CD4-positive, alpha-beta T cell treated with Interleukin-17A for 4 hours (primary cell): Measurements from ENCODE around the gene TRAF3IP1.
"Not testable (repeated sequence)": the region's sequence is repeated elsewhere in the genome, so short reads cannot be mapped to it uniquely, and the experiment has no call there.

Experiments
- DNase-seq: peaks from one replicate; pipeline ENCODE4 v3.0.0-alpha.2; 2020; ENCODE audit warnings: mixed read lengths

The TRAF3IP1 gene

DNA sequence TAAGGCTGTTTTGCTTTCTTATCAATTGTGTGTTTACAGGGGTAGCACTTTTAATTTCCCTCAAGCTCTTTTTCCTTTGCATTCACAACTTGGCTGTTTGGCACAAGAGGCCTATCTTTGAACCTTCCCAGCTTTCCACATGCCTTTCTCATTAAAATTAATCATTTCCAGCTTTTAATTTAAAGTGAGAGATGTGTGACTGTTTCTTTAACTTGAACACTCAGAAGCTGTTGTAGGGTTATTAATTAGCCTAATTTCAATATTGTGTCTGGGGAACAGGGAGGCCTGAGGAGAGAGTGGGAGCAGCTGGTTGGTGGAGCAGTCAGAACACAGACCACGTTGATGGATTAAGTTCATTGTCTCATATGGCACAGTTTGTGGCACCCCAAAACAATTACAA lies 111.1 kb downstream of the TRAF3IP1 start:
- DNase-seq, result no peak

DNA sequence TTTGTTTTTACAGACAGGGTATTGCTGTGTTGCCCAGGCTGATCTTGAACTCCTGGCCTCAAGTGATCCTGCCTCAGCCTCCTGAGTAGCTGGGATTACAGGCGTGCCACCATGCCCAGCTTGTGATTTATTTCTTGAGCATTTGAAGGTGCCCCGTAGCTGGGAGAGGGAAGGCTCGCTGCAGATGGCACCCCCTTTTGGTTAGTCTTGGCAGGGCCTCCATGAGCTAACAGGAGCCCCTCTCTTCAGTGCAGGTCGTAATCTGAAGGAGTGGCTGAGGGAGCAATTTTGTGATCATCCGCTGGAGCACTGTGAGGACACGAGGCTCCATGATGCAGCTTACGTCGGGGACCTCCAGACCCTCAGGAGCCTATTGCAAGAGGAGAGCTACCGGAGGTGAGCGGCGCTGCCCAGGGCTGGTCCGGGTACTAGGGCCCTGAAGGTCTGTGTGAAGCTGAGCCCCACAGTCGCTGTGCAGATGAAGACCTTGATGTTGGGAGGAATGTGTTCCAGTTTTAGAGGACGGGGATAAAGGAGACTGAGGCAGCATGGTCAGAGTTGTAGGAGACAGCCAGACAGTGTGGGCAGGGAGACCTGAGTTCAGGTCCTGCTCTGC lies 113.1 kb downstream of the TRAF3IP1 start:
- DNase-seq, result no peak

- DNase-seq, result no peak
Observed at GRCh38 chr2:238433941-238434845, 113.9 kb downstream of the TRAF3IP1 start.

DNA sequence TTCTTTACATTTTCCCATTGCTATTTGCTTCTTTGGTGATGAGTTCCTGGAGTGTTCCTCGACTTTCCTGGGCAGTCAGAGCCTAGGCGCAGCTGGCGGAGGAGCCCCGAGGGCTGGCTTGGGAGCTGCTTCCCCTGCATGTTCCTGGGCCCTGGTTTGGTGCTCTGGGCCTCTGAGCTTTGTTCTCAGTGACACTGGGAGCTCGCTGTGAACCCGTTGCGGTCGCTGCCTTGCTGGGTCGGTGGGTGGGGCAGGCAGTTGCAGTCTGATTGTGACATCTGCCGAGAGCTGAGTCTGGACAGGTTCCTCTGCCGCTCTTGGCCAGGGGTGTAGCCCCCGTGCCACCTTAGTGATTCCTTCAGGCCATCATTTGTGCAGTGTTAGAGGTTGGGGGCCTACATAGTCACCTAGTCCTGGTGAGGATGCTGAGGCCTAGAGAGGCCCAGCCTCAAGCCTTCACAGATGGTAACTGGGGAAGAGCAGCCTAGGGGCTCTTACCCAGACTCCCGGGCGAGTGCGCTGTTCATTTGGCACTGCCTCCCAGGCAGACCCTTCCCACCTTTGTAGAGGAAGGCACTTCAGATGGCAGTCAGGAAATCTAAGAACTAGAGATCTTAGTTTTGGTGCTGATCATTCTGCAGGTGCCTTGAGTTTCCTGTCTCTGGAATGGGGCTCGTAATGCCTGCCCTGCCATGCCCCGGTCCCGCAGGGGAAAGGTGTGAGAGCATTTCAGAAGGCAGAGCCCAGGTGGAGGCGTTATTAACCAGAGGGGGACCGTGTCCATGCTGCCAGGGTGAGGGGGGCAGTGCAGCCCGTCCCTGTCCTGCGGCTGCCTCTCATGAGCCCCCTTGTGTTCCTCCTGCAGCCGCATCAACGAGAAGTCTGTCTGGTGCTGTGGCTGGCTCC lies 114.8 kb downstream of the TRAF3IP1 start:
- DNase-seq, result no peak

DNA sequence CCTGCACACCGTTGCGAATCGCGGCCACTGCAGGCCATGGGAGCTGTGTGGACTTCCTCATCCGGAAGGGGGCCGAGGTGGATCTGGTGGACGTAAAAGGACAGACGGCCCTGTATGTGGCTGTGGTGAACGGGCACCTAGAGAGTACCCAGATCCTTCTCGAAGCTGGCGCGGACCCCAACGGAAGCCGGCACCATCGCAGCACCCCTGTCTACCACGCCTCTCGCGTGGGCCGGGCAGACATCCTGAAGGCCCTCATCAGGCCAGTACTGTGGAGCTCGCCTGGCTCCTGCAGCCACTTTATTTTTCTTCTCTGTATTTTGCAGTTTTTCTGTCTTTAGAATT lies 115.4 kb downstream of the TRAF3IP1 start:
- DNase-seq, result no peak

DNA sequence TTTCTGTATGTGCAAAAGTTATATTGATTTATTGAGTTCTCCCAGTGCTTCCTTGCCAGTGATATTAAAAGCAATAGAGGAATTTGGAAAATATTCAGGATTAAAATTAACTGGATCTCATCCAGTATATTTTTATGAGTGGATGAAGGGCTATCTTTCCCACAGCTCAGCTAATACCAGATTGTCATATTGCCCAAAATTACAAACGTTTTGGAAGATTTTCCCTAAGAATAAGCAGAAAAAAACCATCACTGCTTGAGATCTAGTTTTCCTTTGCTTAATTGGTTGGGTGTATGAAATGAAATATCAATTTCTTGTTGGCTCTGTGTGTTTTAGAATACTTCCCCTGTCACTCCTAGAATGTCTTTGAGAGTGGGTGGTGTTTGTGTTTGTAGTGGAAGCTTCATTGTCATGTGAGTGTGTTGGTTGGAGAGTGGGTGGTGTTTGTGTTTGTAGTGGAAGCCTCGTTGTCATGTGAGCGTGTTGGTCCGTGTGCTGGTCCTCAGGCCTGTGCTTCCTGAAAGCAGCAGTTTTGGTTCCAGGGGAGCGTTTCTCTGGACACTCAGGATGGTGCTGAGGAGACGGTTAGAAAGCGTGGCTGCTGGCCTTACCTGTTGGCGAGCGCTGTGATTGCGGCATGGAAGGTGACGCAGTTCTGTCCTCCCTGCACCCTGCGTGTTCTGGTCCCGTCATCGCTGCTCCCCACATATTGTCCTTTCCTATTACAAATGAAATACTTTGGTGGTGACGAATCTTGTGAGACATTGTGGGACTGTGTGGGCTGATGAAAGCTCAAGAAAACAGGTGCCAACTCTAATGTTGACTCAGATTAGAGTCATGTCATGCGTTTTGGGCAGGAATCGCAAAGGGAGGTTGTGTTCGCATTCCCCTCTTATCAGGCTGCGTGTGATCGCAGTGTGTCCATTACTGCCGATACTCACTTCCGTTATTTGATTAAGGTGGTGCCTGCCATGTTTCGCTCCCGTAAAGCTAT lies 118.8 kb downstream of the TRAF3IP1 start:
- DNase-seq, result peak; percentile 53

DNA sequence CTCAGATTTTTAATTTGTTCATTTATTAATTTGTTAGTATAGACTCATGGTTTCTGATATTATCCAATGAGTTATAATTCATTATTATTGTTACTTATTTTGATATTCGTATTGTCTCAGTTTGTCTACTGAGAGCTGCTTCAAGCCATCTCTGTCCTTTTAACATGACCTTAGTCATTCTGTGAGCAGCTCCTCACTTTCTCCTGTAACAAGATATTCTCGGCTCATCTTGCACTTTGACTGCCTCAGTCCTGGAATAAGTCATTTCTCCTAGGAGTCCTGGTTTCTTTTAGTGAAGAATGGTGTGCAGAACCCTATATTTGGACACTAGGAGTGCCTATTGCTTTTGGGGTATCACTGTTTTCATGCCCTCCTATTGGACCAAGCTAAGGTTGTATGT lies 119.6 kb downstream of the TRAF3IP1 start:
- DNase-seq, result no peak

GRCh38 chr2:238440331-238440730 lies 120.0 kb downstream of the TRAF3IP1 start:
- DNase-seq, result no peak

GRCh38 chr2:238440767-238441166 lies 120.4 kb downstream of the TRAF3IP1 start:
- DNase-seq, result no peak

DNA sequence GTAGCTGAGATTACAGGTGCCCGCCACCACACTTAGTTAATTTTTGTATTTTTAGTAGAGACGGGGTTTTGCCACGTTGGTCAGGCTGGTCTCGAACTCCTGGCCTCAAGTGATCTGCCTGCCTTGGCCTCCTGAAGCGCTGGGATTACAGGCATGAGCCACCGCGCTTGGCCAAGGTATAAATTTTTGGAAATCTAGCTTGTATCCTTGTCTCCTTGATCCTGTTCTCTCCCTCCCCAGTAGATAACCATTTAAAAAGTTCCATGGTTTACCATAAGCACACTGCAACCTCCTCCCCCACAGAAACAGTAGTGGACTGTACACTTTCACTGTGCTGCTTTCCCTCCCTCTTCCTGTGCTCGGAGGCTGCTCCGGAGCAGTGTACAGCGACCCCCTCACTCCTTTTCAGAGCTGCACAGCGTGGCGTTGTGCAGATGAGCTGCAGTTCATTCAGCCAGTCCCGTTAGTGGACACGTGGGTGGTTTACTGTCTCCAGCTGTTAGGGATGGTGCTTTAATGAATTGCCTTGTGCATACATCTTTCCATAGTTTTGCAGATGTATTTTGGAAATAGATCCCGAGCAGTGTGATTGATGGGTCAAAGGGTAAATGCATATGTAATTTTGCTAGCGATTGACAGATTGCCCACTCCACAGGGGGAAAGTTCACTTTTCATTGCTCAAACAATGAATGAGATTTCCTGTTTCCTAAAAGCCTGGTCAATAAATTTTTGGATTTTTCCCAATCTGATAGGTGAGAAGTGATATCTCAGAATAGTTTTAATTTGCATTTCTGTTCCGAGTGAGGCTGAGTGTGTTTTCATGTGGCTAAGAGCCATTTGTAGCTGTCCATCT lies 121.2 kb downstream of the TRAF3IP1 start:
- no peak for DNase-seq

DNA sequence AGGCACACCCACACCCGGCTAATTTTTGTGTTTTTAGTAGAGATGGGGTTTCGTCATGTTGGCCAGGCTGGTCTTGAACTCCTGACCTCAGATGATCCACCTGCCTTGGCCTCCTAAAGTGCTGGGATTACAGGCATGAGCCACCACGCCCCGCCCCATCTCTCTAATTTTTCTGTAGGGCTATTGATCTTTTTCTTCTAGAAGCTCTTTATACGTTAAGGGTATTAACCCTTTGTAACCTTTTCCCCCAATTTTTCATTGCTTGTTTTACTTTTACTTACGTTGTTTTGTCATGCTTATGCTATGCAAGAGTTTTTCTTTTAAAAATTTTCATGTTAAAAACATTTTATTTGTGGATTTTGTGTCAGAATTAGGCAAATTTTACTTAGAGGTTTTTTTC lies 121.9 kb downstream of the TRAF3IP1 start:
- not testable (repeated sequence) for DNase-seq

GRCh38 chr2:238444242-238444641 lies 123.9 kb downstream of the TRAF3IP1 start:
- no peak for DNase-seq

- DNase-seq, result no peak
Observed at GRCh38 chr2:238445409-238446190, 125.3 kb downstream of the TRAF3IP1 start.

- no peak for DNase-seq
Observed at GRCh38 chr2:238446371-238446770, 126.1 kb downstream of the TRAF3IP1 start.

DNA sequence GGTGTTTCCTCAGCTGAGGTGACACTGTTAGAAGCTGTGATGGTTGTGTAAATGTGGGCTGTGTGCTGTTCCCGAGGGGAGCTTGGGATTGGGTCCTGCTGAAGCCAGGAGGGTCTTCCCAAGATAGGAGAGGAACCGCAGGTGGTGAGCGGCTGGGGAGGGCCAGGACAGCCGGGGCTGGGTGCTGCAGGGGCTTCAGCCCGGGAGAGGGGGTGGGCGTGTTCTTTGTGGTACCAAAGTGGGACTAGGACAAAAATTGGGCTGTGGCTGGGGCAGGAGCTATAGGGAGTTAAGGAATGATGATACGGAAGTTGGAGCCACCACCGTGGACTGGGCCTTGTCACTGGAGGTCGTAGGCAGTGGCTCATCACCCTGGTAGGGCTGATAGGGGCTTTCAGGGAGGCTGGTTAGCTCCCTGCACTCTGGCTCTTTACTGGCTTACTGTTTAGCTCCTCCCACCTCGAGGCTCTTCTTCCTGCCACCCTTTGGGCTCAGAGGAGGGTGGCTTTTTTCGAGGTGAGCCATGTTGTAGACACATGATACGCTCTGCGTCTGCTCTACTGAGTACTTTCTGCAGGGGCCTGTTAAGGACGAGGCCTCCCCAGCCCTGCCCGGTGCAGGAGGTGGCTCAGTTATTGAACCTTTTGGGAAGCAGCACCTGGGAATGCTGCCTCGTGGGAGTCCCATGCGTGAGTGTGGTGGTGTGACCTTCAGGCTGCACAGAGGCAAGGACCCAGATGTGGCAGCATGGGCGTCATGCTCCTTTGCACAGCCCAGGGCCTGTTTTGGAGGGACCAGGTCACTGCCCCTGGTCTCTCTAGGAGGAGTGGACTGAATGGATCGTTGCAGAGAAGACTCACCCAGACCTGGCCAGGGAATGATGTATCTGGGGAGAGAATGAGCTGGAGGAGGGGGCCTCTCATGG lies 128.0 kb downstream of the TRAF3IP1 start:
- no peak for DNase-seq

- no peak for DNase-seq
Observed at GRCh38 chr2:238449241-238449640, 128.9 kb downstream of the TRAF3IP1 start.

DNA sequence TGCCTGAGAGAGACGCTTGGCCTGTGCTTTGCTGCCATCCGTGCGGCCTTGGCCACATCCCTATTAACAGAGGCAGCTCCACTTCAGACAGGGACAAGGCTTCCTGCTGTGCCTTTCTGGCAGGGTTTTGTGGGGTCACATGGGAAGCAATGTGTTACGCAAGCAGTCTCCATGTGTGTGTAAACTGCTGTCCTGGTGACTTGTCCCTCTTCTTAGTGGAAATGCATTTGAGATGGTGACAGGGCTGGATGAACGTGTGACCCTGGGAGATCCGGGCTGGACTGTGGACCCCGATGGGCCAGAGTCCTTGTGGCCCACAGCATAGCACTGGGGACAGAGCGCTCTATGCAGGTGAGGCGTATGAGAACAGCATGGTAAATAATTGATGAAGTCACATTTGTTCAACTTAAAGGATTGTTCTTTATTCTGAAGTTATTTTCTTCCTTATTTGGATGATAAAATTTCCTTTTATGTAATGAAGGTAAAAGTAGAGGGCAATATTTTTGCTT lies 129.6 kb downstream of the TRAF3IP1 start:
- no peak for DNase-seq

DNA sequence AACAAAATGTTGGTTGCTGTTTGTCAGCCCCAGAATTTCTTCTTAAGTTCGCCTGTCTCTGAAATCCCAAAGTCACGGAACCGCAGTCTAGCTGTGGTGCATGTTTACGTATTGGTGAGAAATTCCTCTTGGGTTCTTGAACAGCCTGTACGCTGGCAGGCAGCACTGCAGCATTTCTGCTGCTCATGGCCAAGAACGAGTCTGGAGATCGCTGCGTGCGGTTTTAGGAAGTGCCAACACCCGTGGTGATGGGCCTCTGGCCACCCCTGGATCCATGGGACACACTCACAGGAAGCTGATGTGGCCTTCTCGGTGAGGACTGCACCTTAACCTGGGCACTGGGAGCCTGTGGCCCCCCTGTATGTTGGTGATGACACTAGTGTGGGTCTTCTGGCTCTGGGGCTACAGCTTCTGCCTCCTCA lies 130.1 kb downstream of the TRAF3IP1 start:
- no peak for DNase-seq
